Stimulated activated CD4-positive, alpha-beta T cell treated with anti-CD3 and anti-CD28 coated beads, Interleukin-4, amount 100 ng/mL, for 1 hour (primary cell): ENCODE data around the gene SYCP2L.

Experiments used
- DNase-seq: peaks from one replicate; pipeline ENCODE4 v3.0.0-alpha.2; 2020

Gene SYCP2L

GRCh38 chr6:11011787-11012234 is 125.0 kb downstream of the SYCP2L start:
- no peak for DNase-seq

DNA sequence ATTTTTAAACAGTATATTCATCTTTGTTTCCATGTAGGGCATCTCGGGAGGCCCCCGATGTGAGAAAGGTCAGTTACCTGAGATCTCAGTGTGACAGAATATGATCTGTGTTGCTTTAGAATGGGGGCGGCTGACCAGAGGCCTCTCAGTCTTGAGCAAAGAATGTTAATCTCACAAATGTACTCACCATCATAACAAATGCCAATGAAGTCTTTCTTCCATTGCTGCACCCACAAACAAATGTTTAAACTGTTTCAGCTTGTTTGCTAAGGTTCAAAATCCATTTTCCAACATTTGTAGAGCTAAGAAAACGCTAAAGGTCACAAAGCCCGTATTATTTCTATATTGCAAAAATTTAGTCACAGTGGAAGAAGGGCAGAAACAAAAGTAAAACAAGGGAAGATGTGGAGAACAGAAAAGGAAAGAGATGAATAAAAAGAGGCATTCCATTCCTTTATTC is 125.5 kb downstream of the SYCP2L start:
- no peak for DNase-seq

DNA sequence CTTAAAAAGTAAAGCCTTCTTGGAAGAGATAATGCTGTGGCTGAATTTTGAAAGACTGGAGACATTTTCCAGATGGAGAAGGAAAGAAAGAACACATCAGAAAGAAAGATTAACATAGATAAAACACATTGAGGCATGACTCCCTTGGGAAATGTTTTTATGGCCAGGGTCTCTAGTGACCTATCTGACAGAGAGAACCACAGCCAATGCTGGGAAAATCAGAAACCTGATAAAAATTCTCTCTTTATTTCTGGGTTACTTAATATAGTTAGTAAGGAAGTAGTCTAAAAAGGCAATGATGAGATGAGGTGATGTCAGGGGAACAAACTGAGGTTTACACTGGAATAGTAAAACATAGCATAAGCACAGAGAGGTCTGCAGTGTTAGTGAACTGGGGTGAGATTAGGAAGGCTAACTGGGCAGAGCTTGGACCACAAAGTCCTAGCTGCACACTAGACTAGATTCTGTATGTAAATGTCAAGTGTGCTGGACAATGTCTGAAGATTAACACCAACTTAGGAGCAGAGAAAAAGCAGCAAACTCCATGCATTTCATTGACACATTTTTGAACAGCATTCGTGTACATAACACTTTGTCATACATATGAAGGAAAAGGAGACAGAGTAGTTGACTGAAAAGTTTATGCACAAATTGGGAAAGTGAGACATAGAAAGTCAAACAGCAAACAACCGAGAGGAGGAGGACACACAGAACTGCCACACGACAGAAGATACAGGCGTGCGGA is 126.3 kb downstream of the SYCP2L start:
- no peak for DNase-seq

GRCh38 chr6:11013721-11014070 is 126.8 kb downstream of the SYCP2L start:
- DNase-seq, result no peak

DNA sequence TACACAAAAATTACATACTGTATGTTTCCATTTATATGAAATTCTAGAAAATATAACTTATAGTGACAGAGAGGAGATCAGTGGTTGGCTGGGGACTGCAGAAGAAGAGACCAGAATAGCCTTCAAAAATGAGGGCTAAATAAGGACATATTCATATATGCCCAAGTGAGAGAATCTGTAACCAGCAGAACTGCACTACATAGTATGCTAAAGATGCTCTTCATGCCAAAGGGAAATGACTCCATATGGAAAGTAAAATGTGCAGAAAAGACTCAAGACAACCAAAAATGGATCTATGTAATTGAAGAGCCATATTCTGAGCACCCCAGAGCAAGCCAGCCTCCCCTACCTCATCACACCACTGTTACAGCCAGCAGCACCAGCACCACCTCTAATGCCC is 128.2 kb downstream of the SYCP2L start:
- DNase-seq, result no peak

DNA sequence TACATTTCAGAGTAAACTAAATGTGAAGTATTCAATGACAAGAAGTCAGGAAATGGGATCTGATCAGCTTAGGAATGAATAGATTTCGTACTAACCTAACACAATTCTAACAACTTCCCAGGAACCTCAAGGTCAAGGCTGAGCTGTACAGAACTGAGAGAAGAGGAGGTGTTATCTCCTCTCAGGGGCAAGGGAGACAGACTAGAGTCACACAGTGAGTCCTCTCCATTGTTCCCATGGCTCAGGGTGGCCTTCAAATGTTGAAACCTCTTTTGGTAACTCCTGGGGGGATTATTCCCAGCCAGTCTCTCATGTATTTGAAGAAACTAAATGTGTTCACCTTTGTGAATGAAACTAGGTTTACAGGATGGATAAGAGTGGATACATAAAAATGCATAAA is 129.6 kb downstream of the SYCP2L start:
- DNase-seq, result no peak

GRCh38 chr6:11017090-11017489 is 130.2 kb downstream of the SYCP2L start:
- DNase-seq, result no peak

GRCh38 chr6:11018225-11018624 is 131.4 kb downstream of the SYCP2L start:
- DNase-seq, result no peak

DNA sequence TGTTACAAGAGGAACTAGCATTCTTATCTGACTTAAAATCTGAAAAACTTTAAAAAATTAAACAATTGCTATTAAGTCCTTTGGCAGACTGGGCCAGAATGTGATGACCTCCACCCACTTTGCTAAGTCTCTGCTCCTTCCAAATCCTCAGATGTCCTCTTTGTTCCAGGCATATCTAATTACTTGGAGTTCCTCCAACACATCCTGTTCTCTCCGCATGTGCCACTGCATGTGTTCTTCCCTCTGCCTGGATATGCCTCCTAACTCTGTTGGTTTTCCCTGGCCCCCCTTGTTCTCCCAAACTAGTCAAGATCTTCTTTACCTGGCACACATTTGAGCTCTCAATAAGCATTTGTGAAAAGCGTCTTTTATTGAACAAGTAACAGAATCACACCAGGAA is 134.2 kb downstream of the SYCP2L start:
- no peak for DNase-seq

DNA sequence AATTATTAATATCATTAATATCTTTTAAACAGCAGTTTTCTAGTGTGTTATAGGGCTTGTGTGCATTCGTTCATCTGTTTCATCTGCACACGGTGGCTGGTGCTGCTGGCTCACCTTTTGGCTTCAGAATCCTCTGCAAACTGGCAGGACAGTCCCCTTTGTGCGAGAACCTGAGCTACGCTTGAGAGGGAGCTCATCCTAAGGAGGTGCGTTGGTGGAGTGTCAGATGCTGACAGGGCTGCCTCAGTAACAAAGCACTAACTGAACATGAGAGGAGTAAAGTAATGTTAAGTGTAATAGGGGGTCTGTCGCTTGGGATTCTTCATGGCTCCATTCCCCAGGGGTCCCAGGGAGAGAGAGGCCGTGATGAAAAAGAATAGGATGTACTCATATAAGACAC is 134.9 kb downstream of the SYCP2L start:
- no peak for DNase-seq

DNA sequence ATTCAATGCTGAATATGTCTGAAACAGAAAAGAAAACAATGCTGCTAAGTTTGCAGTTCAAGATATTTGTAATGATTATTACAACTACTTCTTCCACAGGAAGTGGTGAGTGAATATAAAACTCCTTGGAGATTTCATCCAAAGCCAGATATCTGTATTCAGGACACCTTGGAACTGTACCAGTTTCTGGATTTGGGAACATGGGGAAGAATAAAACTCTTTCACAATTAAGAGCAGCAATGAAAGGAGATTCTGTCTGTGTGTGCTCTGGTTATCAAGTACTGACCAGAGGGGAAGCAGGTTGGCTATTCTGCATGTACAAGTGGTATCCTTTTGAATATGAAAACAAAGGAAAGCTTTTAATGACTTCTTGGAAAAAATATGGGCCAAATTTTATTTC is 136.2 kb downstream of the SYCP2L start:
- no peak for DNase-seq
